ENCODE data around the gene TANGO6. TPM values are rescaled to one million over a fixed set of nuclear protein-coding genes. Genes with fewer than 3 reads are reported as not detected.

Gene TANGO6
- total RNA-seq, 2 experiments from 2014 or later: 22.7 to 22.8 TPM

DNA sequence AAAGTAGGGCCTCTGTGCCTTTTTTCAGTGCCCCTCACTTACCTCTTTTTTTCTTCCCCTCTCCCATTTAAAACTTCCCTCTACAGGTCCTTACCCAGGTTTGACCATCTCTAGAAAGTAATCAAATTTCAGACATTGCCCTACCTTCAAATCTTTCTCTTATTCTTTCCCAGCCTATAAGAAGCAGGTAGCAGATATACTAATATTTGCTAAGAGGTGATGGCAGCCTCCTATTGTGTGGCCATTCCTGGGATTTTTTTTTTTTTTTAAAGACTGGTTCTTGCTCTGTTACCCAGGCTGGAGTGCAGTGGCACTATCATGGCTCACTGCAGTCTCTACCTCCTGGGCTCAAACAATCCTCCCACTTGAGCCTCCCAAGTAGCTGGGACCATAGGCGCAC is 151.0 kb downstream of the TANGO6 start:
- Histone ChIP-seq H4K20me1 (ENCODE audit: insufficient read depth, low read length) (no peaks in the 10 kb centered on the region), H3K4me2 (ENCODE audit: low read length) (no peak overlapping the region), H3K4me1 (ENCODE audit: insufficient read depth, low read length, poor library complexity, severe bottlenecking) (no peaks in the 10 kb centered on the region), H3K9me3 (ENCODE audit: low read length) (no peaks in the 10 kb centered on the region), H3K36me3 (ENCODE audit: insufficient read depth, low read length) (no peaks in the 10 kb centered on the region), H3K79me2 (ENCODE audit: insufficient read depth, low read depth, low read length) (no peaks in the 10 kb centered on the region), H3K27ac (ENCODE audit: low read depth, low read length, poor library complexity, severe bottlenecking) (no peak overlapping the region), H3K9me2 (ENCODE audit: insufficient read depth, low read length) (no peaks in the 10 kb centered on the region), H2AFZ (ENCODE audit: low read length) (no peak overlapping the region), H3K4me3 (ENCODE audit: low read depth, low read length, poor library complexity, severe bottlenecking) (no peak overlapping the region)
- intact Hi-C loops (cut with micrococcal nuclease; ENCODE audit: unreplicated experiment): no loop called here
- ChIA-PET POLR2A (no interaction called here), CTCF (ENCODE audit: unreplicated experiment) (interaction anchor here (0.5 kb wide), 1 partner anchor 697 kb away, joined by 7 read pairs; no protein-coding TSS in a partner anchor)
- BruUV-seq (replicated peaks): no TSS peak
- TF ChIP-seq, protein P1, sequence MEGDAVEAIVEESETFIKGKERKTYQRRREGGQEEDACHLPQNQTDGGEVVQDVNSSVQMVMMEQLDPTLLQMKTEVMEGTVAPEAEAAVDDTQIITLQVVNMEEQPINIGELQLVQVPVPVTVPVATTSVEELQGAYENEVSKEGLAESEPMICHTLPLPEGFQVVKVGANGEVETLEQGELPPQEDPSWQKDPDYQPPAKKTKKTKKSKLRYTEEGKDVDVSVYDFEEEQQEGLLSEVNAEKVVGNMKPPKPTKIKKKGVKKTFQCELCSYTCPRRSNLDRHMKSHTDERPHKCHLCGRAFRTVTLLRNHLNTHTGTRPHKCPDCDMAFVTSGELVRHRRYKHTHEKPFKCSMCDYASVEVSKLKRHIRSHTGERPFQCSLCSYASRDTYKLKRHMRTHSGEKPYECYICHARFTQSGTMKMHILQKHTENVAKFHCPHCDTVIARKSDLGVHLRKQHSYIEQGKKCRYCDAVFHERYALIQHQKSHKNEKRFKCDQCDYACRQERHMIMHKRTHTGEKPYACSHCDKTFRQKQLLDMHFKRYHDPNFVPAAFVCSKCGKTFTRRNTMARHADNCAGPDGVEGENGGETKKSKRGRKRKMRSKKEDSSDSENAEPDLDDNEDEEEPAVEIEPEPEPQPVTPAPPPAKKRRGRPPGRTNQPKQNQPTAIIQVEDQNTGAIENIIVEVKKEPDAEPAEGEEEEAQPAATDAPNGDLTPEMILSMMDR (conservative IDR thresholded peaks at IDR 0.05; ENCODE audit: low read length): no peak
- TF ChIP-seq EZH2phosphoT487 (IDR thresholded peaks at IDR 0.05; ENCODE audit: borderline replicate concordance, low read depth, low read length): no peak
- DNase-seq (ENCODE audit: low spot score): no peak

DNA sequence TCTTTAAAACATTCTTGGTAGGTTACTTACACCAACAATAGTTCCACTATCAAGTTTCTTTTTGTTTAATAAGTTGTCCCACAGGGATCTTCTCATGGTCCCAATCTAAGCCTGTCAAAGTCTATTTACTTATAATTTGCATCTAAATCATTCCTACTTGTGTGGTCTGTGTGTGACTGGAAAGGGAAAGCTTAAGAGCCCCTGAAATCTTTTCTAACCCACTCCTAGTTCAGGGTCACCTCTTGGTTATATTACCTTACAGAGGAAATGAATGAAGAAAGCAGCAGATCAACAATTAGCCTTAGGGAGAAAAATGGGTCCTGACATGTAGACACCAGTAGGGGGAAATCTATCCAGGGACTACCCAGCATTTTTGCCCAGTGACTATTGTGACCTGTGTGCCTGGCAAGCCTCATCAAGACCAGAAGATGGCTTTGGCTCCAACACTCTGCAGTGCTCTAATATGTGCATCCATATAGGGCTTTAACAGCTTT is 151.7 kb downstream of the TANGO6 start:
- Histone ChIP-seq H3K4me3 (ENCODE audit: low read depth, low read length, poor library complexity, severe bottlenecking) (no peak overlapping the region), H3K4me2 (ENCODE audit: low read length) (no peak overlapping the region), H4K20me1 (ENCODE audit: insufficient read depth, low read length) (no peaks in the 10 kb centered on the region), H3K9me3 (ENCODE audit: low read length) (no peaks in the 10 kb centered on the region), H3K36me3 (ENCODE audit: insufficient read depth, low read length) (no peaks in the 10 kb centered on the region), H3K4me1 (ENCODE audit: insufficient read depth, low read length, poor library complexity, severe bottlenecking) (no peaks in the 10 kb centered on the region), H3K27ac (ENCODE audit: low read depth, low read length, poor library complexity, severe bottlenecking) (no peak overlapping the region), H3K79me2 (ENCODE audit: insufficient read depth, low read depth, low read length) (no peaks in the 10 kb centered on the region), H3K9me2 (ENCODE audit: insufficient read depth, low read length) (no peaks in the 10 kb centered on the region), H2AFZ (ENCODE audit: low read length) (no peak overlapping the region)
- DNase-seq (ENCODE audit: low spot score): no peak
- intact Hi-C loops (cut with micrococcal nuclease; ENCODE audit: unreplicated experiment): no loop called here
- TF ChIP-seq, protein P1 (conservative IDR thresholded peaks at IDR 0.05; ENCODE audit: low read length): peak; percentile 44
- no peak for TF ChIP-seq EZH2phosphoT487 (IDR thresholded peaks at IDR 0.05; ENCODE audit: borderline replicate concordance, low read depth, low read length)
- no TSS peak for BruUV-seq (replicated peaks)
- ChIA-PET POLR2A (no interaction called here), CTCF (ENCODE audit: unreplicated experiment) (no interaction called here)

DNA sequence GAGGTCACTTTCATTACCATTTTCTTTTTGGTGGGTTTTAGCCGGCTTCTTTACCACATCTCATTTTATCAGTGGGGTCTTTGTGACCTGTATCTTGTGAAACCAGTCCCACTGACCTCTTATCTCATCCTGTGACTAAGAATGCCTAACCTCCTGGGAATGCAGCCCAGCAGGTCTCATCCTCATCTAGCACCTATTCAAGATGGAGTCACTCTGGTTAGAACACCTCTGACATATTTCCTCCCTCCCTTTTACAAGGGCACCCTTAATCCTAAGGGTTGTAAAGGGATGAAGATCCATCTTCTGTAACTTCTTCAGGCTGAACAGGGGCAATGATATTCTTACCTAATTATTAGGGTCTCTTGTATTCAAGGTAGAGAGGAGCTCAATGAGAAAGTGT is 154.2 kb downstream of the TANGO6 start:
- Histone ChIP-seq H3K36me3 (ENCODE audit: insufficient read depth, low read length) (no peaks in the 10 kb centered on the region), H3K79me2 (ENCODE audit: insufficient read depth, low read depth, low read length) (no peaks in the 10 kb centered on the region), H3K9me3 (ENCODE audit: low read length) (0 out of 2 replicates have a peak, but pooled peaks cover 7% of the 10 kb centered on the region), H3K4me2 (ENCODE audit: low read length) (no peak overlapping the region), H3K27ac (ENCODE audit: low read depth, low read length, poor library complexity, severe bottlenecking) (no peak overlapping the region), H3K4me3 (ENCODE audit: low read depth, low read length, poor library complexity, severe bottlenecking) (no peak overlapping the region), H4K20me1 (ENCODE audit: insufficient read depth, low read length) (no peaks in the 10 kb centered on the region), H3K9me2 (ENCODE audit: insufficient read depth, low read length) (no peaks in the 10 kb centered on the region), H2AFZ (ENCODE audit: low read length) (no peak overlapping the region), H3K4me1 (ENCODE audit: insufficient read depth, low read length, poor library complexity, severe bottlenecking) (no peaks in the 10 kb centered on the region)
- DNase-seq (ENCODE audit: low spot score): no peak
- intact Hi-C loops (cut with micrococcal nuclease; ENCODE audit: unreplicated experiment): no loop called here
- CTCF ChIA-PET (ENCODE audit: unreplicated experiment): no interaction called here
- TF ChIP-seq EZH2phosphoT487 (IDR thresholded peaks at IDR 0.05; ENCODE audit: borderline replicate concordance, low read depth, low read length): no peak
- TF ChIP-seq, protein P1 (conservative IDR thresholded peaks at IDR 0.05; ENCODE audit: low read length): no peak
- POLR2A ChIA-PET: interaction anchor here (0.5 kb wide), 1 partner anchor 1702 kb away, joined by 3 read pairs; no protein-coding TSS in a partner anchor
- no TSS peak for BruUV-seq (replicated peaks)
